GM21526 (cell line): Measurements from ENCODE around the gene CYP17A1.
"Not testable (repeated sequence)": the region's sequence is repeated elsewhere in the genome, so short reads cannot be mapped to it uniquely, and the experiment has no call there.

Source experiments
- ATAC-seq: cut with Tn5 transposase; IDR thresholded peaks from one replicate; pipeline ENCODE4 v1.9.1; 2021; ENCODE audit warnings: moderate library complexity; ENCODE audit not compliant: unreplicated experiment, low FRiP score

CYP17A1 gene

GRCh38 chr10:102837230-102837721, at the start of gene CYP17A1:
CYP17A1 (minus strand) TSS chr10:102837413; CDS start chr10:102837361, 52 bp downstream.
- ATAC-seq, result no peak

- no peak for ATAC-seq
Measured at GRCh38 chr10:102880256-102880655, 43.0 kb upstream of the CYP17A1 start.

- no peak for ATAC-seq
Measured at GRCh38 chr10:102878629-102879028, 41.4 kb upstream of the CYP17A1 start.

- no peak for ATAC-seq
Measured at GRCh38 chr10:102876747-102877153, 39.5 kb upstream of the CYP17A1 start.

- ATAC-seq, result no peak
Measured at GRCh38 chr10:102872163-102872562, 35.0 kb upstream of the CYP17A1 start.

- no peak for ATAC-seq
Measured at GRCh38 chr10:102870221-102870620, 33.0 kb upstream of the CYP17A1 start.

- ATAC-seq, result no peak
Measured at GRCh38 chr10:102869258-102870198, 32.3 kb upstream of the CYP17A1 start, which contains the start of gene AS3MT. AS3MT (plus strand) TSS chr10:102869470; CDS start chr10:102869593, 123 bp downstream.

- no peak for ATAC-seq
Measured at GRCh38 chr10:102868911-102869257, 31.7 kb upstream of the CYP17A1 start.

- no peak for ATAC-seq
Measured at GRCh38 chr10:102865620-102866019, 28.4 kb upstream of the CYP17A1 start.

GRCh38 chr10:102863660-102864059, 26.4 kb upstream of the CYP17A1 start:
- ATAC-seq, result no peak

- ATAC-seq, result no peak
Measured at GRCh38 chr10:102859911-102860310, 22.7 kb upstream of the CYP17A1 start.

- ATAC-seq, result no peak
Measured at GRCh38 chr10:102856758-102857424, 19.7 kb upstream of the CYP17A1 start.

GRCh38 chr10:102855731-102856436, 18.7 kb upstream of the CYP17A1 start:
- ATAC-seq, result not testable (repeated sequence)

GRCh38 chr10:102853237-102853636, 16.0 kb upstream of the CYP17A1 start:
- ATAC-seq, result not testable (repeated sequence)

- no peak for ATAC-seq
Measured at GRCh38 chr10:102850025-102850518, 12.9 kb upstream of the CYP17A1 start.

GRCh38 chr10:102845352-102845902, 8.2 kb upstream of the CYP17A1 start:
- no peak for ATAC-seq

GRCh38 chr10:102844190-102844776, 7.1 kb upstream of the CYP17A1 start:
- ATAC-seq, result not testable (repeated sequence)

GRCh38 chr10:102843139-102843538, 5.9 kb upstream of the CYP17A1 start:
- ATAC-seq, result not testable (repeated sequence)

- no peak for ATAC-seq
Measured at GRCh38 chr10:102841827-102842345, 4.7 kb upstream of the CYP17A1 start.
